CD4-positive, CD25-positive, alpha-beta regulatory T cell (primary cell): ENCODE data around the gene NSMCE1. TPM values are rescaled to one million over a fixed set of nuclear protein-coding genes. Genes with fewer than 3 reads are reported as not detected.

Experiments used
- ATAC-seq, 2 donors: fragments of 150-1000 bp; cut with Tn5 transposase; one replicate each; pipeline ENCODE4 v1.10.0; 2021; ENCODE audit warnings: low read depth in 2 of 2, moderate number of reproducible peaks in 2 of 2, moderate library complexity in 1 of 2
- DNase-seq, 3 donors: peaks; one replicate each; pipeline versions ENCODE4 v3.0.0 to v3.0.0-alpha.2; 2012 to 2022; ENCODE audit warnings: mixed read lengths in 1 of 3
- H3K27ac ChIP-seq: one replicate; pipeline ENCODE4 v1.7.0; 2013; ENCODE audit warnings: mild to moderate bottlenecking, low read length; ENCODE audit not compliant: insufficient read depth, poor library complexity, severe bottlenecking
- H3K27me3 ChIP-seq: one replicate; pipeline ENCODE4 v1.7.0; 2013; ENCODE audit warnings: low read length; ENCODE audit not compliant: control insufficient read depth, insufficient read depth
- H3K36me3 ChIP-seq: one replicate; pipeline ENCODE4 v1.7.0; 2013; ENCODE audit warnings: mild to moderate bottlenecking, low read length, moderate library complexity; ENCODE audit not compliant: control insufficient read depth, insufficient read depth
- H3K4me1 ChIP-seq: 2 replicates; pipeline ENCODE4 v1.7.0; 2013; ENCODE audit warnings: mild to moderate bottlenecking, low read length; ENCODE audit not compliant: insufficient read depth, control insufficient read depth, poor library complexity, severe bottlenecking
- H3K4me3 ChIP-seq: one replicate; pipeline ENCODE4 v1.7.0; 2013; ENCODE audit warnings: low read depth, mild to moderate bottlenecking, low read length, moderate library complexity
- H3K9me3 ChIP-seq, 2 experiments: 1 replicate in 1 of 2; 2 replicates in 1 of 2; pipeline ENCODE4 v1.7.0; 2013; ENCODE audit warnings: low read length in 2 of 2, mild to moderate bottlenecking in 1 of 2, moderate library complexity in 1 of 2; ENCODE audit not compliant: control insufficient read depth in 2 of 2
- H3K27ac Mint-ChIP-seq, 3 donors: one replicate each; pipeline ENCODE4 v1.8.0; 2020 to 2022; ENCODE audit warnings: mild to moderate bottlenecking in 3 of 3, mixed read lengths in 3 of 3, moderate library complexity in 2 of 3
- H3K27me3 Mint-ChIP-seq: one replicate; pipeline ENCODE4 v1.8.0; 2022; ENCODE audit warnings: mild to moderate bottlenecking, mixed read lengths
- H3K36me3 Mint-ChIP-seq: one replicate; pipeline ENCODE4 v1.8.0; 2020; ENCODE audit warnings: mixed read lengths
- H3K4me1 Mint-ChIP-seq, 4 donors: one replicate each; pipeline ENCODE4 v1.8.0; 2020 to 2022; ENCODE audit warnings: mixed read lengths in 4 of 4, mild to moderate bottlenecking in 1 of 4
- H3K4me3 Mint-ChIP-seq, 4 donors: one replicate each; pipeline ENCODE4 v1.8.0; 2020 to 2022; ENCODE audit warnings: mild to moderate bottlenecking in 4 of 4, mixed read lengths in 4 of 4, moderate library complexity in 3 of 4
- H3K9me3 Mint-ChIP-seq, 7 donors: one replicate each; pipeline ENCODE4 v1.8.0; 2020 to 2022; ENCODE audit warnings: mixed read lengths in 7 of 7, mild to moderate bottlenecking in 3 of 7, moderate library complexity in 2 of 7
- polyA plus RNA-seq, 4 donors: library from polyadenylated mRNA; unstranded; fragments of 300-500 nt; fragmentation: Illumina TruSeq; gene quantifications; one replicate each; pipeline ENCODE4 v1.2.3, GENCODE V29; 2021
- total RNA-seq: library from RNA; stranded (reverse); gene quantifications from one replicate; pipeline ENCODE4 v1.2.3, GENCODE V29; 2022

Gene NSMCE1
- total and polyA plus RNA-seq, 5 donors from 2014 or later: 40.0 to 156 (median 131) TPM

GRCh38 chr16:27235938-27236245 is 32.7 kb downstream of the NSMCE1 start:
- peaks cover 75% of the 10 kb centered on the region for H3K4me1 ChIP-seq
- peak overlapping the region; percentile 59 for H3K4me3 ChIP-seq
- Mint-ChIP-seq H3K9me3 (no peaks in the 10 kb centered on the region), H3K4me1 (peaks cover 27 to 96% (median 55%) of the 10 kb centered on the region in 4 donors), H3K27ac (peak overlapping the region; percentile 92 to 99 (median 98)), H3K36me3 (peaks cover 7% of the 10 kb centered on the region), H3K4me3 (peak overlapping the region; percentile 72 to 93 (median 78)), H3K27me3 (no peaks in the 10 kb centered on the region)
- no peaks in the 10 kb centered on the region for H3K9me3 ChIP-seq
- H3K27me3 ChIP-seq: no peaks in the 10 kb centered on the region
- H3K27ac ChIP-seq: peak overlapping the region; percentile 93
- H3K36me3 ChIP-seq: no peaks in the 10 kb centered on the region
- DNase-seq (no peak), ATAC-seq (no peak)

GRCh38 chr16:27235055-27235937 is 33.3 kb downstream of the NSMCE1 start:
- peaks cover 12% of the 10 kb centered on the region for H3K36me3 Mint-ChIP-seq
- peak overlapping the region; percentile 93 for H3K27ac ChIP-seq
- ATAC-seq (peak; percentile 49 to 58), DNase-seq (peak; percentile 82 to 95 (median 82))
- peak overlapping the region; percentile 92 to 99 (median 98) for H3K27ac Mint-ChIP-seq
- peaks cover 30 to 100% (median 60%) of the 10 kb centered on the region in 4 donors for H3K4me1 Mint-ChIP-seq
- H3K9me3 Mint-ChIP-seq: no peaks in the 10 kb centered on the region
- no peaks in the 10 kb centered on the region for H3K27me3 ChIP-seq
- no peaks in the 10 kb centered on the region for H3K27me3 Mint-ChIP-seq
- H3K4me3 ChIP-seq: peak overlapping the region; percentile 59
- no peaks in the 10 kb centered on the region for H3K36me3 ChIP-seq
- H3K9me3 ChIP-seq: no peaks in the 10 kb centered on the region
- peaks cover 81% of the 10 kb centered on the region for H3K4me1 ChIP-seq
- H3K4me3 Mint-ChIP-seq: peak overlapping the region; percentile 72 to 93 (median 78)

DNA sequence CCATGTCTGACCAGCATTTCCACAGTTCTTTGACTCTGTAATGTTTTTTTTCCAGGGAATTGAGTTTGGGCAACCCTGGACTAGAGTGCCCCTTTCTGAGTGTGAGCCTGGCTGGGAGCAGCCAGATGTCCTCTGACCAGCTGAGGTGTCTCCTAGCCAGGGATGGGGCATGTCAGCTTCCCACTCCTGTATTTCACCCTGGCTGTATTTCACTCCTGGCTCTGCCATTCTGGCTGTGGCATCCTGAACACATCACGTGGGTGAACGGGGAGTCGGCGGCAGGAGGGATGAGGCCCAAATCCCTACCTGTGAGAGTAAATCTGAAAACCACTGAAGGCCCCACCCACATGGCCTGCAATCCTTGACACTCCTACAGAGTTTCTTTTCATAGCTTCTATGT is 34.0 kb downstream of the NSMCE1 start:
- H3K4me3 ChIP-seq: peak overlapping the region; percentile 59
- no peaks in the 10 kb centered on the region for H3K27me3 Mint-ChIP-seq

GRCh38 chr16:27234171-27234570 is 34.4 kb downstream of the NSMCE1 start:
- no peak for ATAC-seq
- H3K27ac ChIP-seq: peak overlapping the region; percentile 93

More for the DNA sequence above, 34.0 kb downstream of the NSMCE1 start:
- peak overlapping the region; percentile 93 for H3K27ac ChIP-seq
- Mint-ChIP-seq H3K4me1 (peaks cover 30 to 99% (median 58%) of the 10 kb centered on the region in 4 donors), H3K4me3 (peak overlapping the region; percentile 72 to 93 (median 78)), H3K27ac (peak overlapping the region; percentile 92 to 99 (median 98)), H3K36me3 (peaks cover 12% of the 10 kb centered on the region), H3K9me3 (no peaks in the 10 kb centered on the region)
- DNase-seq (no peak), ATAC-seq (no peak)
- H3K36me3 ChIP-seq: no peaks in the 10 kb centered on the region
- no peaks in the 10 kb centered on the region for H3K9me3 ChIP-seq
- no peaks in the 10 kb centered on the region for H3K27me3 ChIP-seq
- H3K4me1 ChIP-seq: peaks cover 87% of the 10 kb centered on the region

GRCh38 chr16:27233731-27234130 is 34.8 kb downstream of the NSMCE1 start:
- Histone ChIP-seq H3K27me3 (no peaks in the 10 kb centered on the region), H3K4me3 (peak overlapping the region; percentile 19), H3K27ac (peak overlapping the region; percentile 93), H3K4me1 (peaks cover 87% of the 10 kb centered on the region), H3K9me3 (no peaks in the 10 kb centered on the region), H3K36me3 (no peaks in the 10 kb centered on the region)
- no peaks in the 10 kb centered on the region for H3K9me3 Mint-ChIP-seq
- H3K36me3 Mint-ChIP-seq: peaks cover 12% of the 10 kb centered on the region
- H3K4me3 Mint-ChIP-seq: peak overlapping the region in 3 of 4 donors; percentile 22 to 52 (median 38)
- H3K27ac Mint-ChIP-seq: peak overlapping the region; percentile 92 to 98 (median 97)
- DNase-seq (no peak), ATAC-seq (no peak)
- H3K27me3 Mint-ChIP-seq: no peaks in the 10 kb centered on the region
- H3K4me1 Mint-ChIP-seq: peaks cover 30 to 98% (median 59%) of the 10 kb centered on the region in 4 donors

More at GRCh38 chr16:27234171-27234570, 34.4 kb downstream of the NSMCE1 start:
- peak overlapping the region; percentile 92 to 98 (median 97) for H3K27ac Mint-ChIP-seq
- DNase-seq: no peak
- peaks cover 12% of the 10 kb centered on the region for H3K36me3 Mint-ChIP-seq
- Histone ChIP-seq H3K27me3 (no peaks in the 10 kb centered on the region), H3K36me3 (no peaks in the 10 kb centered on the region), H3K4me1 (peaks cover 87% of the 10 kb centered on the region), H3K4me3 (peak overlapping the region; percentile 59), H3K9me3 (no peaks in the 10 kb centered on the region)
- no peaks in the 10 kb centered on the region for H3K27me3 Mint-ChIP-seq
- no peaks in the 10 kb centered on the region for H3K9me3 Mint-ChIP-seq
- H3K4me1 Mint-ChIP-seq: peaks cover 30 to 98% (median 59%) of the 10 kb centered on the region in 4 donors
- H3K4me3 Mint-ChIP-seq: peak overlapping the region in 3 of 4 donors; percentile 22 to 81 (median 38)

DNA sequence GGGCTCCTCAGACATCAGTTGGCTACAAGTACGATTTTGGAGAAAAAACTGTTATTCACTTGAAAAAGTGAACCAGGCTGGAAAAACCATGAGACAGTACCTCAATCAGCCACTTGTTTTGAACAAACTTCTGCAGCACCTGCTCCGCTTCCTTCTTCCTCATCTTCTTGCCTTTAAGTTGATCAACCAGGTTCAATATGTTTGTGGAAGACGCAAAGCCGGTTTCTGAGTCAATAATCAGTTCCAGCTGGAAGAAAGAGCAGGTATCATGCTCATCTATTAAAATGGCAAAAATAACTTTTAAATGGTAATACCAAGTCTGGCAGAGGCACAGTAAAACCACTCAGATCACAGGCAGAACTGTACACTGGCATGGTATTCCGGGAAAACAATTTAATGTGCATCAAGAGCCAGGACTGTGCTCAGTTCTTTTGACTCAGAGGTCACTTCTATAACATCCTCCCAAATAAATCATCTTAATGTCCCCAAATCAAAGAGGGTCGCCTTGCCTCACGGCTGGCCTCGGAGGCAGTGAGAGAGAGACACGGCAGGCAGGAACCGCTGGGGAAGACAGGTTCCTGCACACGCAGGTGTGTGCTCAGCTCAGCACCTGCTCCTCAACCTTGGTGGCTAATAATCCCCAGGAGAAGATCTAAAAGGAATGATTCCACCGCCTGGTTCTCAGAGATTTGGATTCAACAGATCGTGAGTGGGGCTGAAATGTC is 35.5 kb downstream of the NSMCE1 start:
- peaks cover 29 to 93% (median 56%) of the 10 kb centered on the region in 4 donors for H3K4me1 Mint-ChIP-seq
- Histone ChIP-seq H3K36me3 (no peaks in the 10 kb centered on the region), H3K9me3 (no peaks in the 10 kb centered on the region), H3K4me3 (peak overlapping the region; percentile 19), H3K4me1 (peaks cover 84% of the 10 kb centered on the region), H3K27me3 (no peaks in the 10 kb centered on the region), H3K27ac (peak overlapping the region; percentile 93)
- DNase-seq (no peak), ATAC-seq (no peak)
- H3K27ac Mint-ChIP-seq: peak overlapping the region; percentile 92 to 98 (median 97)
- no peaks in the 10 kb centered on the region for H3K27me3 Mint-ChIP-seq
- no peaks in the 10 kb centered on the region for H3K9me3 Mint-ChIP-seq
- peaks cover 12% of the 10 kb centered on the region for H3K36me3 Mint-ChIP-seq
- H3K4me3 Mint-ChIP-seq: peak overlapping the region; percentile 50 to 77 (median 75)

DNA sequence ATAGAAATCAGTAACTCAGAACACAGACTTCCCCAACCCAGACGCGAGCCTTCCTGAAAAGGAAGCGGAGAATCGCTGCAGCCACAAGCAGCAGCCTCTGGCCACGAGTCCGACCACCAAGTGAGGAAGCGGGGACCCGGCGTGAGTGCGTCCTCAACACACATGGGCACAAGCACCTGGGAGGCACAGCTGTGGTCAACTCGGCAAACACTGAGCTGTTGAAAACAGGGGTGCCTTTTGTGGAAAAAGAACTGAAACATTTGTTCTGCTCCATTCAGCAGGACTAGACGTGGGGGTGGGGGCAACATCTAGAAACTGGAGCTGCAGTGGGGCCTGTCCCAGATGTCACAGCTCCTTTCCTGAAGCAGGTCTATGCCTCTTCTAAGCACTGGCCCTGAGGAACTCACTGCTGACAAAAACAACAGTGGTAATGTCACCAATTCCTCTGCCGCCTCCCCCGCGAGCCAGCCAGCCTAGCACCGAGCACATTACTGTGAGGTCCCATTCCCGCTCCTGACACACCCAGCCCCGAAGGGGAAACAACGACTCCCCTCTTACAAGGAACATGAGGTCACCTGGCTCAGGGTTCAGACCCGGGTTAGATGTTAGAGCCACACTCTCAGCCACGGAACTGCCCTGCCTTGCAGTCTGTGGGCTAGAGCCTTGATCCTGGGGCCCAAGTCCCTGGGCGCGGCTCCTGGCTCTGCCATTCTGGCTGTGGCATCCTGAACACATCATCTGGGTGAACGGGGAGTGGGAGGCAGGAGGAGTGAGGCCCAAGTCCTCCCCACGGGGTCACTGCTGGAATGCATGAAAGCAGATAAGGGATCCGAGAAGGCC is 36.3 kb downstream of the NSMCE1 start:
- Mint-ChIP-seq H3K9me3 (no peaks in the 10 kb centered on the region), H3K4me1 (peaks cover 22 to 87% (median 49%) of the 10 kb centered on the region in 4 donors), H3K36me3 (peaks cover 12% of the 10 kb centered on the region), H3K27me3 (no peaks in the 10 kb centered on the region), H3K27ac (peak overlapping the region; percentile 92 to 98 (median 97)), H3K4me3 (peak overlapping the region; percentile 66 to 77 (median 75))
- Histone ChIP-seq H3K27ac (peak overlapping the region; percentile 93), H3K4me1 (peaks cover 76% of the 10 kb centered on the region), H3K9me3 (no peaks in the 10 kb centered on the region), H3K27me3 (no peaks in the 10 kb centered on the region), H3K36me3 (no peaks in the 10 kb centered on the region), H3K4me3 (no peak overlapping the region)
- DNase-seq (no peak), ATAC-seq (no peak)
